ENCODE data around the gene PPP6R3.

Gene PPP6R3

GRCh38 chr11:68481579-68482240, 21.2 kb downstream of the PPP6R3 start:
- FAIRE-seq = no peak
- DNase-seq (ENCODE audit: low spot score) = no peak

GRCh38 chr11:68488623-68489022, 28.1 kb downstream of the PPP6R3 start:
- no peak for FAIRE-seq
- DNase-seq (ENCODE audit: low spot score) = no peak

GRCh38 chr11:68495220-68495729, 34.7 kb downstream of the PPP6R3 start:
- no peak for FAIRE-seq

GRCh38 chr11:68495872-68496271, 35.3 kb downstream of the PPP6R3 start:
- no peak for DNase-seq (ENCODE audit: low spot score)
- FAIRE-seq = no peak

More at GRCh38 chr11:68495220-68495729, 34.7 kb downstream of the PPP6R3 start:
- DNase-seq (ENCODE audit: low spot score) = no peak

GRCh38 chr11:68497761-68498160, 37.2 kb downstream of the PPP6R3 start:
- no peak for DNase-seq (ENCODE audit: low spot score)
- no peak for FAIRE-seq

- DNase-seq (ENCODE audit: low spot score) (no peak), FAIRE-seq (no peak)
Measured at GRCh38 chr11:68498321-68498720, 37.8 kb downstream of the PPP6R3 start.

- DNase-seq (ENCODE audit: low spot score) (no peak), FAIRE-seq (no peak)
Measured at GRCh38 chr11:68498903-68499883, 38.6 kb downstream of the PPP6R3 start.

- DNase-seq (ENCODE audit: low spot score) (no peak), FAIRE-seq (no peak)
Measured at GRCh38 chr11:68500206-68500605, 39.7 kb downstream of the PPP6R3 start.

- FAIRE-seq (no peak), DNase-seq (ENCODE audit: low spot score) (no peak)
Measured at GRCh38 chr11:68501813-68502212, 41.3 kb downstream of the PPP6R3 start.

GRCh38 chr11:68503251-68503687, 42.7 kb downstream of the PPP6R3 start:
- no peak for DNase-seq (ENCODE audit: low spot score)
- FAIRE-seq = no peak

- no peak for FAIRE-seq
- no peak for DNase-seq (ENCODE audit: low spot score)
Measured at GRCh38 chr11:68503792-68504191, 43.2 kb downstream of the PPP6R3 start.

GRCh38 chr11:68504432-68505066, 44.0 kb downstream of the PPP6R3 start:
- no peak for FAIRE-seq

GRCh38 chr11:68505596-68505995, 45.0 kb downstream of the PPP6R3 start:
- FAIRE-seq (no peak), DNase-seq (ENCODE audit: low spot score) (no peak)

More at GRCh38 chr11:68504432-68505066, 44.0 kb downstream of the PPP6R3 start:
- DNase-seq (ENCODE audit: low spot score) = no peak

GRCh38 chr11:68506908-68507307, 46.4 kb downstream of the PPP6R3 start:
- no peak for FAIRE-seq
- no peak for DNase-seq (ENCODE audit: low spot score)

GRCh38 chr11:68508425-68508824, 47.9 kb downstream of the PPP6R3 start:
- DNase-seq (ENCODE audit: low spot score) = no peak
- FAIRE-seq = no peak

- FAIRE-seq = no peak
- DNase-seq (ENCODE audit: low spot score) = no peak
Measured at GRCh38 chr11:68509066-68509465, 48.5 kb downstream of the PPP6R3 start.

- DNase-seq (ENCODE audit: low spot score) (no peak), FAIRE-seq (no peak)
Measured at GRCh38 chr11:68513930-68514487, 53.5 kb downstream of the PPP6R3 start.

- FAIRE-seq = no peak
- no peak for DNase-seq (ENCODE audit: low spot score)
Measured at GRCh38 chr11:68517121-68517741, 56.7 kb downstream of the PPP6R3 start.

GRCh38 chr11:68518191-68518590, 57.6 kb downstream of the PPP6R3 start:
- DNase-seq (ENCODE audit: low spot score) (no peak), FAIRE-seq (no peak)

GRCh38 chr11:68521969-68522652, 61.6 kb downstream of the PPP6R3 start:
- FAIRE-seq = no peak

More at GRCh38 chr11:68521969-68522652, 61.6 kb downstream of the PPP6R3 start:
- no peak for DNase-seq (ENCODE audit: low spot score)
